Esophagus squamous epithelium (tissue), 4 donors: Measurements from ENCODE around the gene PEX5.

Experiments used
- CTCF ChIP-seq, 6 experiments: fragments of 450-650 bp in 4 of 6; fragments of 200-600 bp in 2 of 6; sonication (generic) in 2 of 6; IDR thresholded peaks; one replicate each; pipeline ENCODE4 v1.5.1; 2016 to 2019; ENCODE audit warnings: antibody characterized with exemption in 6 of 6, mild to moderate bottlenecking in 4 of 6, moderate library complexity in 4 of 6
- POLR2A ChIP-seq, 4 donors: fragments of 450-650 bp; IDR thresholded peaks; one replicate each; pipeline ENCODE4 v1.6.1; 2017; ENCODE audit warnings: antibody characterized with exemption in 4 of 4, mild to moderate bottlenecking in 4 of 4, moderate library complexity in 3 of 4

- TF ChIP-seq POLR2A (IDR thresholded peaks at IDR 0.05) (no peak), CTCF (IDR thresholded peaks at IDR 0.05) (no peak)
Measured at GRCh38 chr12:7161811-7162210, 27.7 kb upstream of the PEX5 start.
